NB4 (cell line): ENCODE data around the gene CDC14A.

Source experiments
- DNase-seq: peaks from one replicate; pipeline ENCODE4 v3.0.0; 2010; ENCODE audit warnings: low read depth
- H3K4me3 ChIP-seq: one replicate; pipeline ENCODE4 v1.5.1; 2011; ENCODE audit warnings: mild to moderate bottlenecking, low read depth, low read length, moderate library complexity
- MYC ChIP-seq: IDR thresholded peaks from 2 replicates; pipeline ENCODE4 v1.6.1; 2011; ENCODE audit warnings: low read depth, low read length
- POLR2A ChIP-seq: IDR thresholded peaks from 2 replicates; pipeline ENCODE4 v1.6.1; 2011; ENCODE audit warnings: mild to moderate bottlenecking; ENCODE audit not compliant: insufficient read length; ENCODE audit errors: extremely low read depth
- TF ChIP-seq, protein P1 (sequence below): IDR thresholded peaks from 2 replicates; pipeline ENCODE4 v1.6.1; 2011; ENCODE audit warnings: low read depth, low read length
- TF ChIP-seq, protein P2 (sequence below): IDR thresholded peaks from one replicate; pipeline ENCODE4 v1.5.1; 2012; ENCODE audit warnings: low read depth, low read length

The CDC14A gene, protein sequence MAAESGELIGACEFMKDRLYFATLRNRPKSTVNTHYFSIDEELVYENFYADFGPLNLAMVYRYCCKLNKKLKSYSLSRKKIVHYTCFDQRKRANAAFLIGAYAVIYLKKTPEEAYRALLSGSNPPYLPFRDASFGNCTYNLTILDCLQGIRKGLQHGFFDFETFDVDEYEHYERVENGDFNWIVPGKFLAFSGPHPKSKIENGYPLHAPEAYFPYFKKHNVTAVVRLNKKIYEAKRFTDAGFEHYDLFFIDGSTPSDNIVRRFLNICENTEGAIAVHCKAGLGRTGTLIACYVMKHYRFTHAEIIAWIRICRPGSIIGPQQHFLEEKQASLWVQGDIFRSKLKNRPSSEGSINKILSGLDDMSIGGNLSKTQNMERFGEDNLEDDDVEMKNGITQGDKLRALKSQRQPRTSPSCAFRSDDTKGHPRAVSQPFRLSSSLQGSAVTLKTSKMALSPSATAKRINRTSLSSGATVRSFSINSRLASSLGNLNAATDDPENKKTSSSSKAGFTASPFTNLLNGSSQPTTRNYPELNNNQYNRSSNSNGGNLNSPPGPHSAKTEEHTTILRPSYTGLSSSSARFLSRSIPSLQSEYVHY

DNA sequence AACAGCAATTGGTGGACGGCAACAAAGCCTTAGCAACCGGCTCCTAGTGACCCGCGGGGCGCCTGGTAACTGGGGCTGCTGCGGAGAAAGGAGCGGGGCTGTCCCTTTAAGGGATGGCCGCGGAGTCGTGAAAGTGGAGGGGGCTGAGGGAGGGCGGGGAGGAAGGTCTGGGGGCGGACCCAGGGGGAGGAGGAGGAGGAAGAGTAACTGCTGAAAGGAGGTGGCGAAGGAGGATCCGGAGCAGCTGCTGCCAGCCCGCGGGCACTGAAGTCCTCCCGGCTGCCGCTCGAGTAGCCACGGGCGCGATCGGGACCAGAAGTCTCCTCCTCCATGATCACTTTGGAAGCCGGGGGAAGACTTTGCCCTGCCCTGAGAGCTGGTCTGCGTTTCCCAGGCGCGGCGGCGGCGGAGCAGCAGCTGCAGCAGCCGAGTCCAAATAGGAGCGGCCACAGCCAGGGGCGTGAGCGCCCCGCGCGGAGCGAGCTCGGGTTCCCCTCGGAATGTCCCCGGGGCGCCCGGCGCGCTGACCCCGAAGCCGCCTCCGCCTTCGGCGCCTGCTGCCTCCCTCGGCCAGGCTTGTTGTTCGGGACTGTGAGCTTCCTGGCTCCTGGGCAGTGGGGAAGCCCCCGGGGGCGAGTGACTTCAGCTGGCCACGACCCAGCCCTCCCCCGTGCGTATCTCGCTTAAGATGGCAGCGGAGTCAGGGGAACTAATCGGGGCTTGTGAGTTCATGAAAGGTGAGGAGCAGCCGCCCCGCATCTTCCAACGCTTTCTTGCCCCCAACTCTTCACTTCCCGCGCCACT, at the start of gene CDC14A:
CDC14A (plus strand) TSS at position 240 of the 804 bp plus-strand sequence; CDS start at position 689, 449 bp downstream.
- H3K4me3 ChIP-seq: peak within 1 kb of the TSS; percentile 86
- DNase-seq: peak; percentile 97
- TF ChIP-seq, protein P1, sequence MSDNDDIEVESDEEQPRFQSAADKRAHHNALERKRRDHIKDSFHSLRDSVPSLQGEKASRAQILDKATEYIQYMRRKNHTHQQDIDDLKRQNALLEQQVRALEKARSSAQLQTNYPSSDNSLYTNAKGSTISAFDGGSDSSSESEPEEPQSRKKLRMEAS: peak; percentile 42; the same call in 1 of the 2 replicates
- TF ChIP-seq MYC (peak; percentile 64; the same call in 1 of the 2 replicates), POLR2A (peak; percentile 69)
- TF ChIP-seq, protein P2, sequence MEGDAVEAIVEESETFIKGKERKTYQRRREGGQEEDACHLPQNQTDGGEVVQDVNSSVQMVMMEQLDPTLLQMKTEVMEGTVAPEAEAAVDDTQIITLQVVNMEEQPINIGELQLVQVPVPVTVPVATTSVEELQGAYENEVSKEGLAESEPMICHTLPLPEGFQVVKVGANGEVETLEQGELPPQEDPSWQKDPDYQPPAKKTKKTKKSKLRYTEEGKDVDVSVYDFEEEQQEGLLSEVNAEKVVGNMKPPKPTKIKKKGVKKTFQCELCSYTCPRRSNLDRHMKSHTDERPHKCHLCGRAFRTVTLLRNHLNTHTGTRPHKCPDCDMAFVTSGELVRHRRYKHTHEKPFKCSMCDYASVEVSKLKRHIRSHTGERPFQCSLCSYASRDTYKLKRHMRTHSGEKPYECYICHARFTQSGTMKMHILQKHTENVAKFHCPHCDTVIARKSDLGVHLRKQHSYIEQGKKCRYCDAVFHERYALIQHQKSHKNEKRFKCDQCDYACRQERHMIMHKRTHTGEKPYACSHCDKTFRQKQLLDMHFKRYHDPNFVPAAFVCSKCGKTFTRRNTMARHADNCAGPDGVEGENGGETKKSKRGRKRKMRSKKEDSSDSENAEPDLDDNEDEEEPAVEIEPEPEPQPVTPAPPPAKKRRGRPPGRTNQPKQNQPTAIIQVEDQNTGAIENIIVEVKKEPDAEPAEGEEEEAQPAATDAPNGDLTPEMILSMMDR: no peak

DNA sequence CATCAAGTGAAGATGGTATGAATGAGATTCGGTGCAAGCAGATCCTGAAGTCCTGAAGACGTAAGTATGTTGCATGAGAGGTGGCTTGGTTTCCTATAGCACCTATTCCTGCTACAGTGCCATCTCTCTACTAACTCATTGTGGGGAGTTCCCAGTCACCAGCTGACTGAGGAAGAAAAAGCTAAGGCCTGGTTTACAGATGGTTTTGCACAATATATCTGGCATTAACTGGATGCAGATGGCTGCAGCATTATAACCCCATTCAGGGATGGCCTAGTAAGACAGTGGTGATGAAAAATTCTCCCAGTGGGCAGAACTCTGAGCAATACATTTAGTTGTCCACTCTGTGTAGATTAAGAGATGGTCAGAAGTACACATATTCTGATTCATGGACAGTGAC, 49.6 kb upstream of the CDC14A start:
- TF ChIP-seq, protein P2: no peak
- TF ChIP-seq, protein P1: no peak
- TF ChIP-seq POLR2A (no peak), MYC (no peak)
- DNase-seq: no peak

DNA sequence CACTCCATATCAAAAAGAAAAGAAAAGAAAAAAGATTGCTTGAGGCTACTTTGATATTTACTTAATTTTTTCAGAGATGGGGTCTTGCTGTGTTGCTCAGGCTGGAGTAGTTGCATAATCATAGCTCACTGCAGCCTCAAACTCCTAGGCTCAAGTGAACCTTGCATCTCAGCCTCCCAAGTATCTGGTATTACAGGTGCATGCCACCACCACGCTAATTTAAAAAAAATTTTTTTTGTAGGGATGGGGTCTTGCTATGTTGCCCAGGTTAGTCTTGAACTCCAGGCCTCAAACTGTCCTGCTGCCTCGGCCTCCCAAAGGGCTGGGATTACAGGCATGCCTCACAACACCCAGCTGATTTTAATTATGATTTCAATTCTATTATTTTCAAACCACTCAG, 48.1 kb upstream of the CDC14A start:
- no peak overlapping the region for H3K4me3 ChIP-seq
- TF ChIP-seq, protein P1: no peak
- TF ChIP-seq POLR2A (no peak), MYC (no peak)
- TF ChIP-seq, protein P2: no peak
- DNase-seq: no peak

More for the DNA sequence above, 49.6 kb upstream of the CDC14A start:
- H3K4me3 ChIP-seq: no peak overlapping the region

DNA sequence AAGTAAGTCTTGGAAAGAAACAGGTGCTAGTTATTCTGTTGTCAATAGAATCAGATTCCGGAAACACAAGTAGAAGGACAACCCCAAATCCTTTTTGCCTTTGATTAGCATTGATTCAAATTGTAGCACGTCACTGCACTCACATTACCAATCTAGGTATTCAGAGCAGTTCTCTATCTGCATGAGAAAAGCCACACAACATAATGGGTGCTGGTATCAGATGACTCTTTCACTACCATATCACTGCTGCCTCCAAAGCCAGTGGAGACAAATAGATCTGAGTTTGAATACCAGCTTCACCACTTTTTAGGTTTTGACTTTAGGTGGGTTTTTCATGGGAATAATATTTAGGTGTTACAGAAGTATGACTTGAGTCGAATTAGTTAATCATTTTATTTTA, 47.4 kb upstream of the CDC14A start:
- DNase-seq: no peak
- no peak overlapping the region for H3K4me3 ChIP-seq
- TF ChIP-seq, protein P2: no peak
- TF ChIP-seq, protein P1: no peak
- TF ChIP-seq MYC: no peak
- TF ChIP-seq POLR2A: no peak

DNA sequence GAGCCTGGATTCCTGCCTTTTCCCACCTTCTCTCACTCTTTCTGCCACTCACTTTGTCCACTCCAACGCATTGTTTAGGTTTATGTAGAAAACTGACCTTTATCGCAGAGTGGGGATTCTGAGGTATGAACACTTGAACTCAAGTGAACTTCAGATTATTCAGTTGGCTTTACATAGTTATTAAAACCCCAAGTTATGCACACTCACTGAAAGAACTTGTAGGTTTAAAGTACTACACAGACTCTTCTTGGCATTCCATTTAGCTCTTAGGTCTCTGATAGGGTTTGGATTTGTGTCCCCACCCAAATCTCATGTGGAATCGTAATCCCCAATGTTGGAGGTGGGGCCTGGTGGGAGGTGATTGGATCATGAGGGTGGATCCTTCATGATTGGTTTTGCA, 46.4 kb upstream of the CDC14A start:
- H3K4me3 ChIP-seq: no peak overlapping the region
- no peak for DNase-seq
- TF ChIP-seq, protein P2: no peak
- no peak for TF ChIP-seq MYC
- no peak for TF ChIP-seq POLR2A
- TF ChIP-seq, protein P1: no peak
